NCI-H774 (cell line): ENCODE measurements around the gene GRP.

Source experiments
- DNase-seq: peaks from one replicate; lab custom pipeline; 2025; lab: John Stamatoyannopoulos, UW

GRP gene

DNA sequence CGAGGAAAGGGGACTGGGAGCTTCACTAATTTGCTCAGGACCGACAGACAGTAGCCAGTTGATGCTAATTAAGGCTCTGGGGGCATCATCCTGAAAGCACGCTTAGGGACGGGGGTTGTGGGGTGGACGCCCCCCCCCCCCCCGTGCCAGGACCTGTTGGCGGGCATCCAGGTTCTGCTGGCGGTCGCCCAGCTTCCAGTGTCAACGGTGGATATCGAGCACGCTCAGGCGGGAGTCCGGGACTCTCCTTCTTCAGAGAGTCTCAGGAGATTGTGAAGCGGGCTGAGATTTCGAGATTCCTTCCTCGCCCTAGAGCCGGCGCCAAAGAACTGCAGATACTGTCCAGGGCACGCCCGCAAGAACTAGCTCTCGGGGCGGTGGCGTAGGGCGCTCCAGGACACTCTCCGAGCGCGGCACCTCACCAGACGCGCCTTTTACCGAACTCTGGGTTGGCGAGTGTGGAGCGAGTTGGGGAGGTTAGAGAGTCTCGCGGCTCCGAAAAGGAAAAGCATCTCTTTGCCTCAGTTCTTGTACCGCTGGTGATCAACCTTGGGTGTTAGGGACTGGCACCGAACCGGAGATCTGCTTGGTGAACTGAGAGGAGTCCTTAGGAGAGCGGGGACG lies 47.7 kb downstream of the GRP start:
- DNase-seq = no peak

GRCh38 chr18:59268127-59268720 lies 48.3 kb downstream of the GRP start:
- no peak for DNase-seq

DNA sequence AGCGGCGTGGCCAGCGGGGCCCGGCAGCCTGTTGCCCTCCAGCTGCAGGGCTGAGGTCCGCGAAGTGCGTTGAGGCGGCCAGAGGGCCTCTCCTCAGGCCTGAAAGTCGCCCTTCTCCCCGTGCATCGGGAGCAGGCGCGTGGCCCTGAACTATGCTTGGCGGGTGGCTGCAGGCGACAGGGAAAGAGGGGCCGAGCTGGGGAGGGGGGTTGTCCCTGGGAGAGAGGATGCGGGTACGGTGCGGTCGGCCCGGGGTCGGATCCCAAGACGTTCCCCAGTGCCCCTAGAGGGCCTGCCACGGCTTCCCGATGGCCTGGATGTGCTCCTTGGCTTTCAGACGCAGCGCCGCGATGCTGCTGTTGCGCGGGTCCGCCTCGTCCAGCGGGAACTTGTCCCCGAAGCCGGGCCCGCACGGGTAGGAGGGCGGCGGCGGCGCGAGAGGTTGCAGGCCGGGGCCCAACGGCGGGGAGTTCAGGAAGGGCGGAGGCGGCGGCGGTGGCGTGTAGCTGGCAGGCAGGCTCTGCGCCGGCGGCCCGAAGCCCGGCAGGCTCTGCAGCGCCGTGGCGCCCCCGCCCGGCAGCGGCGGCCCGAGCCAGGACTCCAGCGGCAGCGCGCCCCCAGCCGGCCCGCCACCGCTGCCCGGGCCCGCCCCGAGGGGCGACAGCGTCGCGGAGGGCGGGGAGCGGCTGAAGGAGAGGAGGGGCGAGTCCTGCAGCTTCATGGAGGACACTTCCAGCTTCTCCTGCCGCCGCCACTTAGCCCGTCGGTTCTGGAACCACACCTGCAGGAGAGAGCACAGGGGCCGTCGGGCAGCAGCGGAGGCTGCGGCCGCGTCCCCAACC lies 49.0 kb downstream of the GRP start:
- DNase-seq = peak; percentile 72

- DNase-seq = no peak
Measured at GRCh38 chr18:59269563-59270119, 49.7 kb downstream of the GRP start.

DNA sequence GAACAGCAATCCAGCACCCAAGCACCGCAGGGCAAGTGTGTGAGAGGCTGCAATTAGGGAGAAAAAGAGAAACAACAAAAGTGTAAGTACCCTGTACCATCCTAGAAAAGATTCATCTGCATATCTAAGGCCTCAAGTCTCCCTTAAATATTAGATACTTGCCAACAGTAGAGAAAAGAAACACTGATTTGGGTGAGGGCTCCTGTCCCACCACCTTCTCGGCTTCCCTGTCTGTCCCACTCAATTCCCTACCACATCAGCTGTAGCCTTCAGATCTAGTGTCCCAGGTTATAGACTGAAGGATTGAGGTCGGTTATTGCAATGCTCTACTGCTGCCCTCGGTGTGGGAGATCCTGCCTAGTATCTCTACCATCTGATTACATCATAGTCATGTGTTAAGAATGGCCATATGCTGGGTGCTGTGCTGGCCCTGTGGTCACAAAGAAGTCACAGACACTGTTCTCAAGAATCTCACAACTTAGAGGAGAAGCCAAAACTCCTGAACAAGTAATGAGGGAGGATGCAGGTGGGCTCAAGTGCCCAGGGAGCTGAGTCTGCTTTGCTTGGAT lies 50.8 kb downstream of the GRP start:
- no peak for DNase-seq

DNA sequence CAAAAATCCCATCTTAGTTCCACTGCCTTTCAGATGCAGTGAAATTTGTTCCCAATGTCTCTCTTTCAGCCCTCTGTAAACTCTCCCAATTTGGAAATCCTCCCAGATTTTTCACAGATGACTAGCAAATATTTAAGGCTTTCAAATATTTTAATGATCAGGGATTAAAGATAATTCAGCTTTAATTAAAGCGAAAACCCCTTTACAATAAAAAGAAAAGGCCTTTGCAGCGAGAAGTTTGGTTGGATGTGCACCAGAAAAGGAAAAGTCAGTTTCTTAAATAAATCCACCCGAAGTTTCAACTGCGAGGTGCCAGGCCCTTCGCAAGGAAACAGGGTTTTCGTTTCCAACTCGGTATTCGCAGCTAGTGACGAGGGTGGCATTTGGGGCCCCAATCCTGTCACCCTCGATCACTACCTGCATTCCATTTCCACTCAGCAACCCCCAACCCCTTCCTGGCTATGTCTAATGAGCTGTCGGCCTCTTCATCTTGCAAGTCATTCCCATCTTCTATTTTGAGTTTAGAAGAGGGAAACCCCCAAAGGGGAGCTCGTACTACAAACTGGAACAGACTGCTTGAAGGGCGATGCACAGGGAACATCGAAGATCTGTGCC lies 51.8 kb downstream of the GRP start:
- DNase-seq = no peak

DNA sequence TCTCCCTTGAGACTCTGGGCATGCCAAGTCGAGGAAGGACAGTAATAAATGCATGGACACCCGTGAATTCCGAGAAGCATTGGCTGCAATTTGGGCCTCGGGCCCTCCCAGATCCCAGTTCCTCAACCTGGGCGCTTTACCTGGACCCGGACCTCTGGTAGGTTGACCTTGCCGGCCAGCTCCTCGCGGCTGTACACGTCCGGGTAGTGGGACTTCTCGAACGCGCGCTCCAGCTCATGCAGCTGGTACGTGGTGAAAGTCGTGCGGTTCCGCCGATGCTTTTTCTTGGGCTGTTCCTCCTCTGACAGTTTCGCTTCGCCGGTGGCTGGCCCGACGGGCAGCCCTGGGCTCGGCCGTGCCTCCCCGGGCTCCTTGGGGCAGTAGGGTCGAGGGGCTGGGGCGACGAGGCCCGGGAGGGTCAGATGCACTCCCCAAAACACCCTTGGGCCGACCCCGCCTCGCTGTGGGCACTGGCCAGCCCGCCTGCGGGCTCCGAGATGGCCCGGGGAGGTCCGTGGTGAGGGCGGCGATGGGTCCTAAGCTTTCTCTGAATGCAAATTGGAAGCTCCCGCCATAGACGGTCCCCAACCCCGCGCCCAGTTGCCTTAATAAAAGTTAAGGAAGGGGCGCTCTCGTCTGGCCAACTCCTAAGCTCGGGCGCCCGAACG lies 52.4 kb downstream of the GRP start:
- no peak for DNase-seq

- no peak for DNase-seq
Measured at GRCh38 chr18:59272891-59273758, 53.2 kb downstream of the GRP start, which contains the start of gene RAX. Gene RAX, minus strand, starts transcription at chr18:59273454. Its CDS starts 248 bp downstream, at chr18:59273206.

DNA sequence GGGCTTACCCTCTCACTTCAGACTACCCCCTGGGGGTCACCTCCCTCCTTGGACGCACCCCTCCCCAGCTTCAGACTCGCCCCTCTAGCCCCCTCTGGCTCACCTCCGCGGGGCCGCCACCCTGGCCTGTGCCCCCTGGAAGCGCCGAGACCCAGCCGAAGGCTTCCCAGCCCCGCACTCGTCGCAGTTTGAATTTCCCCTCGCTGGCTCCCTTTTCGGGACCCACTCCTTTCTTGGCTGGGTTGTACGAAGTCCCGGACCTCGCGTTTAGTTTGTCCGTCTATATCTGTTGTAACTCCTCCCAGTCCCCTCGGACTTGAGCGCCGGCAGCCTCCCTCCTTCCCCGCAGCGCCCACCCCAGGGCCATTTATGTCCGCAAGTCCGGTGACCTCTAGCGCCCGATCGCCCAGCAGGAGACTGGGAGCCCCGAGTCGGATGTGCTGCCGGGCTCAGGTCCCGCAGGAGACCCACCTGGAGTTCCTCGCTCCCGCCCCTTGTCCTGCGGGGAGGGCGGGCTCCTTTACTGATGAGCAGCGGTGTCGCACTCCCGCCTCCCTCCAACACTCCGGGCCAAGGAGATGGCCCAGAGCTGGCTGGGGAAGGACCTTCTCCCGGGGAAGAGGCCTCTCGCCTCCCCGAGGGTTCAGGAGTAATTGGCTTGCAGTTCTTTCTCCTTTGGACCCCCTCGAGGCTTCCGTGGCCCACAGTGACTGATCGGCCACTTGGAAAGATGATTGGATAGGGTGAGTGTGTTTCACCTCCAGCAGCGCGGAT lies 54.0 kb downstream of the GRP start:
- no peak for DNase-seq

DNA sequence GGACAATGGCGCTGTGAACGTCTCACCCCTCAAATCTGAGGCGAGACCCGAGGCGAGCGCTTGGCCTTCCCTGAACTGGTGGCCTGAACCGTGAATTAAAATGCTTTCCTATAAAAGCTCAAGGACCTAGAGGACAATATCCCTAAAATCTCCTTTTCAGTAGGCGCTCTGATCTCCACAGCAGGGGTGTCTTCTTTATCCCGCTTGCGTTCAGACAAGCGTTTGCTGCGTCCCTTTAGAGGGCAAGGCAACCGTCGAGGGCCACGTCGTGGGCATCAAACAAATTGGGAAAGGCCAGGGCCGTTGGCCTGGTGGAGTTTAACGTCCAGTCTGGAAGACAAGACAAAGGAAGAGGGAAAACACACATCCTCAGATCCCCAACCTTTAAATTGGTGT lies 54.6 kb downstream of the GRP start:
- no peak for DNase-seq

DNA sequence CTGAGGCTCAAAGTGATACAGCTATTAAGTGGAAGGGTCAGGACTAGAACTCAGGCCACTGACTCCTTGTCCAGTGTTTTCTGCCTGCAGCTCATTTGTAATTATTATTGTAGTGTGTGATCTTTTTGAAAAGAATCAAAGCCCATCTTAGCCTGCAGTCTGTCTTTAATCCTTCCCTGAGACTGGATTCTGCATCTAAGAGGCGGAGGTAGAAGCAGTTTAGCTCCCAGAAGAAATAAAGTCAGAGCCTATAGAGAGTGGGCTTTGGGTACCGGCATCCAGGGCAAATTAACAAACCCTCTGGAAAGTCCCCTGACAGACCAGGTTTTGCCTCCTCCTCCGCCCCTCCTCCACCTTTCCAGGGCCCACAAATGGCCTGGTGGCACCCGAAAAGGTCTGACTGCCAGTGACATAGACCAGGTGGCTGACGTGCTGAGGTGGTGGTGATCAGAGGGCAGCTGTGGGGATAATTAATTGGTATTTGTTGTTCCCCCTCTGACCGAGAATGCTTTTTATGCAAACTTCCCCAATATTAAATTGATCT lies 55.5 kb downstream of the GRP start:
- no peak for DNase-seq

- no peak for DNase-seq
Measured at GRCh38 chr18:59276047-59276446, 56.1 kb downstream of the GRP start.

- DNase-seq = no peak
Measured at GRCh38 chr18:59278793-59279192, 58.8 kb downstream of the GRP start.

GRCh38 chr18:59279193-59279592 lies 59.2 kb downstream of the GRP start:
- no peak for DNase-seq

- no peak for DNase-seq
Measured at GRCh38 chr18:59279722-59280121, 59.8 kb downstream of the GRP start.
